K562 (cell line): ENCODE results near the gene AGPAT2. TPM values are rescaled to one million over a fixed set of nuclear protein-coding genes. Genes with fewer than 3 reads are reported as not detected.

Experiments used
- ATAC-seq: fragments of 200-7000 bp; cut with Tn5 transposase; 3 replicates; pipeline ENCODE4 v1.9.1; 2020; ENCODE audit warnings: moderate library complexity
- BruUV-seq: library from RNA; stranded (reverse); fragments of 400-500 nt; replicated peaks from 2 replicates; lab custom pipeline; 2021; lab: Mats Ljungman, UMichigan
- CTCF ChIA-PET: fragments of 300-600 bp; formaldehyde crosslinking; extraction: SDS; loops from one replicate; lab custom pipeline; 2021; ENCODE audit warnings: low intra/inter-chr PET ratio; lab: Yijun Ruan, JAX
- POLR2A ChIA-PET: fragments of 300-600, 350-650 bp; sonication (Branson Sonifier 250); formaldehyde crosslinking; extraction: SDS; loops from one replicate; lab custom pipeline; 2021; ENCODE audit warnings: antibody characterized with exemption, inconsistent platforms; lab: Yijun Ruan, JAX
- DNase-seq, 4 experiments: peaks; one replicate each; pipeline versions ENCODE4 v3.0.0 to v3.0.0-alpha.2; 2011 to 2018; ENCODE audit warnings: low spot score in 3 of 4, mixed read lengths in 3 of 4; ENCODE audit errors: extremely low read depth in 1 of 4
- FAIRE-seq: peaks from 2 replicates; lab custom pipeline; 2011; peaks lifted over from hg19 to GRCh38; lab: Jason Lieb, UNC
- H2AFZ ChIP-seq: 2 replicates; pipeline ENCODE4 v1.6.0; 2011; ENCODE audit warnings: low read depth, low read length, control low read depth, inconsistent platforms
- H3K27ac ChIP-seq: fragments of 200-600 bp; 3 replicates; pipeline ENCODE4 v1.8.0; 2011; ENCODE audit warnings: low read depth, mild to moderate bottlenecking, control low read depth, inconsistent platforms, low read length, moderate library complexity, mixed read lengths; ENCODE audit errors: extremely low read depth
- H3K27me3 ChIP-seq, 2 experiments: fragments of 300-600 bp in 1 of 2; 2 replicates in 1 of 2; 3 replicates in 1 of 2; pipeline versions ENCODE4 v1.6.0 to v1.8.0; 2011; ENCODE audit warnings: inconsistent platforms in 2 of 2, low read length in 2 of 2, mild to moderate bottlenecking in 1 of 2, mixed read lengths in 1 of 2, moderate library complexity in 1 of 2; ENCODE audit not compliant: control insufficient read depth in 2 of 2, insufficient read depth in 2 of 2
- H3K36me3 ChIP-seq: fragments of 300-600 bp; 3 replicates; pipeline ENCODE4 v1.8.0; 2011; ENCODE audit warnings: mild to moderate bottlenecking, low read length, inconsistent platforms; ENCODE audit not compliant: control insufficient read depth, insufficient read depth
- H3K4me1 ChIP-seq, 2 experiments: fragments of 200-600 bp in 1 of 2; replicated peaks in 1 of 2; 2 replicates in 1 of 2; 3 replicates in 1 of 2; pipeline versions ENCODE4 v1.5.1 to v1.8.0; 2011; ENCODE audit warnings: inconsistent platforms in 2 of 2, low read length in 2 of 2, mild to moderate bottlenecking in 1 of 2, mixed read lengths in 1 of 2, moderate library complexity in 1 of 2; ENCODE audit not compliant: control insufficient read depth in 2 of 2, insufficient read depth in 2 of 2
- H3K4me2 ChIP-seq: 2 replicates; pipeline ENCODE4 v1.6.1; 2011; ENCODE audit warnings: low read length, control low read depth, inconsistent platforms, mixed read lengths; ENCODE audit not compliant: insufficient read depth
- H3K4me3 ChIP-seq: fragments of 200-600 bp; sonication (generic), shearing (Covaris generic); 2 replicates; pipeline ENCODE4 v1.5.1; 2016; ENCODE audit warnings: control low read depth, inconsistent platforms
- H3K79me2 ChIP-seq: fragments of 200-600 bp; 3 replicates; pipeline ENCODE4 v1.8.0; 2011; ENCODE audit warnings: low read length, inconsistent platforms; ENCODE audit not compliant: control insufficient read depth, insufficient read depth
- H3K9ac ChIP-seq, 2 experiments: 2 replicates each; pipeline versions ENCODE4 v1.6.0 to v1.6.1; 2011; ENCODE audit warnings: low read depth in 2 of 2, low read length in 2 of 2, control low read depth in 1 of 2, inconsistent platforms in 1 of 2, mild to moderate bottlenecking in 1 of 2, mixed read lengths in 1 of 2; ENCODE audit not compliant: insufficient read depth in 1 of 2
- H3K9me1 ChIP-seq: one replicate; pipeline ENCODE4 v1.6.0; 2011; ENCODE audit warnings: inconsistent platforms, mild to moderate bottlenecking, low read length, moderate library complexity; ENCODE audit not compliant: control insufficient read depth, insufficient read depth
- H3K9me3 ChIP-seq: replicated peaks from 2 replicates; pipeline ENCODE4 v1.5.1; 2011; ENCODE audit warnings: low read depth, low read length, inconsistent platforms; ENCODE audit not compliant: control insufficient read depth, insufficient read depth
- H4K20me1 ChIP-seq: replicated peaks from 2 replicates; pipeline ENCODE4 v1.6.1; 2011; ENCODE audit warnings: low read length, inconsistent platforms, mixed read lengths; ENCODE audit not compliant: control insufficient read depth, insufficient read depth
- ARNT ChIP-seq, 2 experiments: fragments of 450-650 bp; IDR thresholded peaks; 2 replicates each; pipeline ENCODE4 v1.6.1; 2016; ENCODE audit warnings: mild to moderate bottlenecking in 1 of 2
- CTBP1 ChIP-seq: fragments of 450-650 bp; IDR thresholded peaks from 2 replicates; pipeline ENCODE4 v1.6.1; 2016; ENCODE audit warnings: borderline replicate concordance
- DEAF1 ChIP-seq: fragments of 450-650 bp; formaldehyde crosslinking; IDR thresholded peaks from 2 replicates; pipeline ENCODE4 v1.4.0; 2020; ENCODE audit warnings: mild to moderate bottlenecking, moderate library complexity
- FIP1L1 ChIP-seq: fragments of 200-400 bp; formaldehyde crosslinking; IDR thresholded peaks from 2 replicates; pipeline ENCODE4 v1.6.1; 2018; ENCODE audit warnings: mild to moderate bottlenecking, low read depth, low read length; ENCODE audit not compliant: poor library complexity, severe bottlenecking
- FOS ChIP-seq: IDR thresholded peaks from 3 replicates; pipeline ENCODE4 v1.6.1; 2011; ENCODE audit not compliant: insufficient read length; ENCODE audit errors: extremely low read depth
- HDAC1 ChIP-seq, 2 experiments: fragments of 450-650 bp; IDR thresholded peaks; 2 replicates each; pipeline ENCODE4 v1.6.1; 2016 to 2017; ENCODE audit warnings: inconsistent platforms in 1 of 2, mild to moderate bottlenecking in 1 of 2, moderate library complexity in 1 of 2
- HNRNPL ChIP-seq: fragments of 200-400 bp; formaldehyde crosslinking; IDR thresholded peaks from 2 replicates; pipeline ENCODE4 v1.6.1; 2017; ENCODE audit warnings: low read depth, mild to moderate bottlenecking, low read length
- KLF13 ChIP-seq: fragments of 450-650 bp; IDR thresholded peaks from 2 replicates; pipeline ENCODE4 v1.6.1; 2016; ENCODE audit warnings: missing genetic modification characterization, low read depth, mild to moderate bottlenecking, missing compliant biosample characterization, moderate library complexity, borderline replicate concordance
- MBD2 ChIP-seq: sonication (generic); IDR thresholded peaks from 2 replicates; pipeline ENCODE4 v1.6.1; 2016; ENCODE audit warnings: low read depth, borderline replicate concordance
- RAD21 ChIP-seq, 2 experiments: fragments of 250-450 bp in 1 of 2; fragments of 450-650 bp in 1 of 2; sonication (Bioruptor Pico) in 1 of 2; formaldehyde crosslinking in 1 of 2; IDR thresholded peaks in 1 of 2; conservative IDR thresholded peaks in 1 of 2; 2 replicates each; pipeline versions ENCODE4 v1.4.0 to v1.8.0; 2020 to 2022; ENCODE audit warnings: mild to moderate bottlenecking in 2 of 2, moderate library complexity in 1 of 2
- SMARCA5 ChIP-seq: fragments of 450-650 bp; IDR thresholded peaks from 2 replicates; pipeline ENCODE4 v1.6.1; 2016
- ZNF184 ChIP-seq: sonication (generic); formaldehyde crosslinking; IDR thresholded peaks from 2 replicates; pipeline ENCODE4 v1.5.0; 2020; ENCODE audit warnings: missing genetic modification reagents
- ZNF407 ChIP-seq: fragments of 450-650 bp; IDR thresholded peaks from 2 replicates; pipeline ENCODE4 v1.6.1; 2016; ENCODE audit warnings: low read depth
- WGBS: fragments of 100-300 bp; shearing (Covaris generic); methylation state at CpG from one replicate; pipeline ENCODE4 v1.1.6; 2016; ENCODE audit warnings: low coverage, mixed read lengths; ENCODE audit not compliant: insufficient coverage; ENCODE audit errors: missing lambda C conversion rate; 5-methylcytosine and 5-hydroxymethylcytosine counted together
- in situ Hi-C: fragments of 300-500 bp; cut with MboI; formaldehyde crosslinking; loops from 4 replicates; pipeline ENCODE4 v1.15.0; 2018; ENCODE audit warnings: inconsistent platforms, mixed read lengths
- intact Hi-C: fragments of 100-400 bp; cut with micrococcal nuclease; formaldehyde crosslinking; loops from 2 replicates; pipeline ENCODE4 v1.14.2; 2022
- polyA plus RNA-seq, 8 experiments: library from polyadenylated mRNA; depleted of rRNA in 4 of 8; stranded (reverse) in 5 of 8; unstranded in 3 of 8; fragments of >200 nt; fragmentation: Nextera tagmentation in 2 of 8; fragmentation: Illumina TruSeq in 1 of 8; extraction: Ambion mirVana in 2 of 8; extraction: Trizol in 1 of 8; gene quantifications; 2 replicates each; pipeline versions ENCODE4 v1.2.1 to v1.2.3, GENCODE V29; 2011 to 2014; ENCODE audit warnings: inconsistent platforms in 1 of 8, missing spikeins in 1 of 8
- total RNA-seq, 7 experiments: library from RNA; depleted of rRNA in 6 of 7; stranded (reverse); fragments of >200 nt in 6 of 7; fragmentation: Illumina TruSeq in 2 of 7; extraction: Trizol in 2 of 7; gene quantifications; 2 replicates each; pipeline versions ENCODE4 v1.2.1 to v1.2.3, GENCODE V29; 2011 to 2021; ENCODE audit warnings: low replicate concordance in 1 of 7

Gene AGPAT2
- total and polyA plus RNA-seq, 9 of the 15 experiments (the other 6 are each of a cell fraction or from before 2014, with no cell fraction given) = 0.13 to 54.5 (median 23.9) TPM

- Histone ChIP-seq H3K9me3 (no peaks in the 10 kb centered on the region), H4K20me1 (peaks cover 53% of the 10 kb centered on the region), H3K4me1 (peaks cover 15 to 87% of the 10 kb centered on the region in 2 experiments; a peak in 4 of 5 replicates), H3K27ac (no peak overlapping the region), H3K79me2 (peaks cover 50% of the 10 kb centered on the region), H2AFZ (no peak overlapping the region), H3K36me3 (peaks cover 66% of the 10 kb centered on the region), H3K4me3 (no peak overlapping the region), H3K4me2 (no peak overlapping the region), H3K27me3 (no peaks in the 10 kb centered on the region), H3K9me1 (no peaks in the 10 kb centered on the region), H3K9ac (peak overlapping the region in 1 of 2 experiments; percentile 41; a peak in 1 of 4 replicates)
- peak; percentile 57 for FAIRE-seq
- no TSS peak for BruUV-seq
- POLR2A ChIA-PET = interaction anchor here (0.6 to 1.7 kb wide), 10 partner anchors 8 to 630 kb away, joined by 3 to 9 read pairs (median 4); partner anchors contain the start of gene DIPK1B
- intact Hi-C loops (no loop called here), in situ Hi-C loops (no loop called here)
- ATAC-seq = no peak
- no peak for DNase-seq
- WGBS = 68% methylated on average over 17 of the region's 32 CpGs
- CTCF ChIA-PET = no interaction called here
- no peak for TF ChIP-seq FOS
- no peak for TF ChIP-seq SMARCA5
- no peak for TF ChIP-seq ZNF407
- peak; percentile 89 for TF ChIP-seq HNRNPL
- TF ChIP-seq ZNF184 (CRISPR knock-in tag) = no peak
- no peak for TF ChIP-seq DEAF1 (CRISPR knock-in tag)
- TF ChIP-seq KLF13 (tag) = no peak
- no peak for TF ChIP-seq MBD2
- TF ChIP-seq ARNT (IDR thresholded peaks at IDR 0.05) = no peak
- peak; percentile 90 for TF ChIP-seq FIP1L1
- no peak for TF ChIP-seq HDAC1 (IDR thresholded peaks at IDR 0.05)
- no peak for TF ChIP-seq CTBP1
- no peak for TF ChIP-seq RAD21 (CRISPR knock-in tag; conservative IDR thresholded peaks at IDR 0.05 in 1 of 2, IDR thresholded peaks at IDR 0.05 in 1 of 2)
Measured at GRCh38 chr9:136723362-136723976, 36.2 kb upstream of the AGPAT2 start.
